Measurements from ENCODE around the gene RNF138. TPM values are rescaled to one million over a fixed set of nuclear protein-coding genes. Genes with fewer than 3 reads are reported as not detected.

RNF138 gene
- total RNA-seq, 1 experiment from 2014 or later: 73.5 TPM

- no peak overlapping the region for H4K8ac ChIP-seq (replicated peaks; ENCODE audit: insufficient read length, low read depth, low read length)
- no peaks in the 10 kb centered on the region for H4K20me1 ChIP-seq (ENCODE audit: control insufficient read depth, insufficient read depth, insufficient read length)
- DNase-seq: no peak
- H3K9me3 ChIP-seq (ENCODE audit: control insufficient read depth, low read depth, low read length): no peaks in the 10 kb centered on the region
- no peak overlapping the region for H2AFZ ChIP-seq (ENCODE audit: low read length)
- H2BK120ac ChIP-seq (ENCODE audit: low read depth, low read length, poor library complexity, severe bottlenecking): no peak overlapping the region
- no peak overlapping the region for H4K5ac ChIP-seq (ENCODE audit: insufficient read length, low read depth, low read length)
- H3K14ac ChIP-seq (ENCODE audit: insufficient read depth, low read length): no peak overlapping the region
- Mint-ChIP-seq H3K4me1 (peaks cover 15 to 20% of the 10 kb centered on the region in 2 experiments), H3K36me3 (ENCODE audit: insufficient read depth in 1 of 3, low read depth in 3 of 3) (no peaks in the 10 kb centered on the region), H3K9me3 (0 out of 5 replicates have a peak, but pooled peaks cover 2 to 3% of the 10 kb centered on the region in 2 experiments), H3K4me3 (no peak overlapping the region), H3K27ac (no peak overlapping the region), H3K27me3 (ENCODE audit: low read depth) (no peaks in the 10 kb centered on the region)
- TF ChIP-seq CTCF (conservative IDR thresholded peaks at IDR 0.05): no peak
- no peak overlapping the region for H3K56ac ChIP-seq (ENCODE audit: insufficient read length, low read depth, low read length)
- no peak overlapping the region for H2AK5ac ChIP-seq (ENCODE audit: insufficient read length, low read length)
- no peak overlapping the region for H2BK5ac ChIP-seq (ENCODE audit: insufficient read length, low read length)
- H3K18ac ChIP-seq (ENCODE audit: insufficient read length, low read depth, low read length): no peak overlapping the region
- H3K9ac ChIP-seq (ENCODE audit: extremely low read depth, insufficient read length, low read length): no peak overlapping the region
- no peaks in the 10 kb centered on the region for H3K79me1 ChIP-seq (ENCODE audit: insufficient read depth, low read depth, low read length, poor library complexity, severe bottlenecking)
- H3K27ac ChIP-seq (ENCODE audit: insufficient read length, low read depth, low read length): no peak overlapping the region
- no peak overlapping the region for H2BK12ac ChIP-seq (ENCODE audit: insufficient read length, low read depth, low read length)
- no peak overlapping the region for H3K4me2 ChIP-seq (ENCODE audit: insufficient read depth, insufficient read length, low read length)
- H3K27me3 ChIP-seq (ENCODE audit: insufficient read depth, low read length): no peaks in the 10 kb centered on the region
- no peak overlapping the region for H2BK20ac ChIP-seq (ENCODE audit: low read depth, low read length, poor library complexity, severe bottlenecking)
- H3K23me2 ChIP-seq (ENCODE audit: insufficient read length, low read depth, low read length, poor library complexity, severe bottlenecking): no peaks in the 10 kb centered on the region
- no CpG with 5 or more reads among the region's 1 CpG for WGBS (ENCODE audit: extremely low coverage, insufficient read length, low lambda C conversion rate)
- H4K91ac ChIP-seq (ENCODE audit: insufficient read length, low read depth, low read length): no peak overlapping the region
- no peak overlapping the region for H3K4ac ChIP-seq (ENCODE audit: low read depth, low read length)
- H3K23ac ChIP-seq (ENCODE audit: insufficient read length, low read depth, low read length): no peak overlapping the region
- no peak overlapping the region for H3T11ph ChIP-seq (ENCODE audit: low read length)
- no peaks in the 10 kb centered on the region for H3K4me1 ChIP-seq (ENCODE audit: insufficient read depth, low read length)
- H2BK15ac ChIP-seq (ENCODE audit: low read depth, low read length): no peak overlapping the region
- H3K79me2 ChIP-seq (ENCODE audit: insufficient read depth, low read length): no peaks in the 10 kb centered on the region
Observed at GRCh38 chr18:32081881-32082280, 9.8 kb upstream of the RNF138 start.
